ENCODE data around the gene BTBD1. TPM values are rescaled to one million over a fixed set of nuclear protein-coding genes. Genes with fewer than 3 reads are reported as not detected.

Gene BTBD1
- total and polyA plus RNA-seq, 9 donors = 24.3 to 85.5 (median 44.4) TPM

DNA sequence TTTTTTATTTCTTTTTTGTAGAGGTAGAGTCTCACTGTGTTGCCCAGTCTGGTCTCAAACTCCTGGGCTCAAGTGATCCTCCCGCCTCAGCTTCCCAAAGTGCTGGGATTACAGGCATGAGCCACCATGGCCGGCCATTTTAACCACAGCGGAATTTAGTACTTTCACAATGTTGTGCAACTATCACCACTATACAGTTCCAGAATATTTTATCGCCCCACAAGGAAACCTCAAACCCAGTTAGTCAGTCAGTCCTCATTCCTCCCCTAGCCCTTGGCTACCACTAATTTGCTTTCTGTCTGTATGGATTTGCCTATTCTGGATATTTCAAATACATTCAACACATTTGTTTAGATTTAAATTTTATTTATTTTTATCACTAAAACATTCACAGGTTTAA is 99.0 kb downstream of the BTBD1 start:
- TF ChIP-seq EP300 (IDR thresholded peaks at IDR 0.05) (no peak), POLR2A (IDR thresholded peaks at IDR 0.05) (no peak)
- TF ChIP-seq, protein P1, sequence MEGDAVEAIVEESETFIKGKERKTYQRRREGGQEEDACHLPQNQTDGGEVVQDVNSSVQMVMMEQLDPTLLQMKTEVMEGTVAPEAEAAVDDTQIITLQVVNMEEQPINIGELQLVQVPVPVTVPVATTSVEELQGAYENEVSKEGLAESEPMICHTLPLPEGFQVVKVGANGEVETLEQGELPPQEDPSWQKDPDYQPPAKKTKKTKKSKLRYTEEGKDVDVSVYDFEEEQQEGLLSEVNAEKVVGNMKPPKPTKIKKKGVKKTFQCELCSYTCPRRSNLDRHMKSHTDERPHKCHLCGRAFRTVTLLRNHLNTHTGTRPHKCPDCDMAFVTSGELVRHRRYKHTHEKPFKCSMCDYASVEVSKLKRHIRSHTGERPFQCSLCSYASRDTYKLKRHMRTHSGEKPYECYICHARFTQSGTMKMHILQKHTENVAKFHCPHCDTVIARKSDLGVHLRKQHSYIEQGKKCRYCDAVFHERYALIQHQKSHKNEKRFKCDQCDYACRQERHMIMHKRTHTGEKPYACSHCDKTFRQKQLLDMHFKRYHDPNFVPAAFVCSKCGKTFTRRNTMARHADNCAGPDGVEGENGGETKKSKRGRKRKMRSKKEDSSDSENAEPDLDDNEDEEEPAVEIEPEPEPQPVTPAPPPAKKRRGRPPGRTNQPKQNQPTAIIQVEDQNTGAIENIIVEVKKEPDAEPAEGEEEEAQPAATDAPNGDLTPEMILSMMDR (IDR thresholded peaks at IDR 0.05) = no peak
- H3K27me3 ChIP-seq = no peaks in the 10 kb centered on the region
- H3K4me1 ChIP-seq (ENCODE audit: insufficient read depth) = no peaks in the 10 kb centered on the region
- no peak overlapping the region for H3K27ac ChIP-seq
- 86 to 92% (median 90%) methylated on average over 4 of the region's 4 CpGs for WGBS, 3 donors
- no peak for DNase-seq
- H3K9me3 ChIP-seq = no peaks in the 10 kb centered on the region
- no peak overlapping the region for H3K4me3 ChIP-seq
- intact Hi-C loops (cut with DNase I) = no loop called here
- no peaks in the 10 kb centered on the region for H3K36me3 ChIP-seq

DNA sequence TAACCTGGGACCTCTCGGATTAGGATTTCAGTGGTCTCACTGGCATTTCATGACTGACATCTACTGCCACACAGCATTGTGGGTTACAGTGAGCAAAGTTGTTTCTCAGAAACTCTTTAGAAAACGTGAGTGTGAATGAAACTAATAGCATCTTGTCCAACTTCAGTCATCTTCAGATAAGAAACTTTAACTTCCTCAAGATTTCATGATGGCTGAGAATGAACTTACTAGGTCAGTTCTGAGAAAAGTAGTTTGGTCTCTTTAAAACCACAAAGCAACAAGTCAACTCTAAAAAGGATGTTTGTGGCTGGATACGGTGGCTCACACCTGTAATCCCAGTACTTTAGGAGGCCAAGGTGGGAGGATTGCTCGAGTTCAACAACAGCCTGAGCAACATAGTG is 100.4 kb downstream of the BTBD1 start:
- no peaks in the 10 kb centered on the region for H3K9me3 ChIP-seq
- TF ChIP-seq, protein P1 (IDR thresholded peaks at IDR 0.05) = no peak
- DNase-seq = no peak
- intact Hi-C loops (cut with DNase I) = no loop called here
- H3K27ac ChIP-seq = no peak overlapping the region
- no peaks in the 10 kb centered on the region for H3K36me3 ChIP-seq
- WGBS, 3 donors = 74 to 77% (median 75%) methylated on average over 4 of the region's 4 CpGs
- H3K4me3 ChIP-seq = no peak overlapping the region
- H3K4me1 ChIP-seq (ENCODE audit: insufficient read depth) = no peaks in the 10 kb centered on the region
- no peaks in the 10 kb centered on the region for H3K27me3 ChIP-seq

Small RNA genes lying within 50 kb of the gene (microRNA-seq; reads per million reads assigned to microRNA genes)
- 0 to 0.32 (median 0) reads per million in 3 donors for gene MIR4515

Small RNA genes lying within 50 kb of the gene (small RNA-seq; reads per million reads assigned to genes)
- not detected for gene MIR4515

Other genes with a start within 250 kb of the BTBD1 start
- 10 to 100 TPM in 5 of 7 donors, 1 to 10 TPM in 2; 3.0 to 60.8 (median 15.4) TPM for gene HOMER2, start 114.5 kb downstream of the BTBD1 start, total RNA-seq
- gene HOMER2, start 114.5 kb downstream of the BTBD1 start, polyA plus RNA-seq = 1 to 10 TPM; 3.5 to 6.4 TPM
- gene RAMAC, start 81.0 kb downstream of the BTBD1 start, total RNA-seq = 10 to 100 TPM; 17.2 to 23.9 (median 21.2) TPM
- gene RAMAC, start 81.0 kb downstream of the BTBD1 start, polyA plus RNA-seq = 10 to 100 TPM; 20.9 to 25.1 TPM
- gene C15orf40, start 55.6 kb downstream of the BTBD1 start, total RNA-seq = 10 to 100 TPM; 15.0 to 27.4 (median 18.0) TPM
- 10 to 100 TPM in 1 of 2 donors, 1 to 10 TPM in 1; 8.4 to 16.0 TPM for gene C15orf40, start 55.6 kb downstream of the BTBD1 start, polyA plus RNA-seq
- gene TM6SF1, start 40.4 kb upstream of the BTBD1 start, total RNA-seq = 1 to 10 TPM in 6 of 7 donors, under 1 TPM in 1; 0.76 to 5.9 (median 2.7) TPM
- gene TM6SF1, start 40.4 kb upstream of the BTBD1 start, polyA plus RNA-seq = 1 to 10 TPM; 3.4 to 4.9 TPM
- 10 to 100 TPM; 26.0 to 67.6 (median 52.6) TPM for gene HDGFL3, start 140.6 kb upstream of the BTBD1 start, total RNA-seq
- gene HDGFL3, start 140.6 kb upstream of the BTBD1 start, polyA plus RNA-seq = 10 to 100 TPM; 24.7 to 53.0 TPM
- 10 to 100 TPM in 1 of 7 donors, 1 to 10 TPM in 1, under 1 TPM in 5; 0.23 to 31.6 (median 0.43) TPM for gene BNC1, start 217.4 kb upstream of the BTBD1 start, total RNA-seq
- under 1 TPM; 0.47 to 0.95 TPM for gene BNC1, start 217.4 kb upstream of the BTBD1 start, polyA plus RNA-seq